CD4-positive, alpha-beta T cell treated with Interleukin-10 for 1 hour (primary cell): ENCODE measurements around the gene ARHGEF7.

Source experiments
- DNase-seq: peaks from one replicate; pipeline ENCODE4 v3.0.0-alpha.2; 2020

Gene ARHGEF7

GRCh38 chr13:111140562-111141105, 25.5 kb downstream of the ARHGEF7 start:
- no peak for DNase-seq

GRCh38 chr13:111142472-111142871, 27.4 kb downstream of the ARHGEF7 start:
- DNase-seq = no peak

GRCh38 chr13:111143865-111144540, 28.9 kb downstream of the ARHGEF7 start:
- DNase-seq = no peak

GRCh38 chr13:111145071-111145470, 30.0 kb downstream of the ARHGEF7 start:
- no peak for DNase-seq

- no peak for DNase-seq
These were observed 30.4 kb downstream of the ARHGEF7 start for GRCh38 chr13:111145506-111145905.

GRCh38 chr13:111152844-111153243, 37.7 kb downstream of the ARHGEF7 start:
- no peak for DNase-seq

GRCh38 chr13:111153279-111153976, 38.3 kb downstream of the ARHGEF7 start:
- peak; percentile 92 for DNase-seq

GRCh38 chr13:111153977-111154332, 38.8 kb downstream of the ARHGEF7 start:
- DNase-seq = peak; percentile 51

GRCh38 chr13:111156421-111156820, 41.3 kb downstream of the ARHGEF7 start:
- DNase-seq = no peak

GRCh38 chr13:111158136-111158805, 43.2 kb downstream of the ARHGEF7 start:
- no peak for DNase-seq

- no peak for DNase-seq
These were observed 44.5 kb downstream of the ARHGEF7 start for GRCh38 chr13:111159362-111160320.

- no peak for DNase-seq
These were observed 45.5 kb downstream of the ARHGEF7 start for GRCh38 chr13:111160648-111161047.

- DNase-seq = no peak
These were observed 46.8 kb downstream of the ARHGEF7 start for GRCh38 chr13:111161601-111162600.

GRCh38 chr13:111165241-111166010, 50.3 kb downstream of the ARHGEF7 start:
- DNase-seq = no peak

- DNase-seq = no peak
These were observed 52.0 kb downstream of the ARHGEF7 start for GRCh38 chr13:111166882-111167675.

- no peak for DNase-seq
These were observed 53.0 kb downstream of the ARHGEF7 start for GRCh38 chr13:111168107-111168506.

GRCh38 chr13:111171112-111171511, 56.0 kb downstream of the ARHGEF7 start:
- DNase-seq = no peak

GRCh38 chr13:111171629-111172028, 56.5 kb downstream of the ARHGEF7 start:
- no peak for DNase-seq

- no peak for DNase-seq
These were observed 59.4 kb downstream of the ARHGEF7 start for GRCh38 chr13:111174377-111175114.
